ENCODE data around the gene TLK2.

The TLK2 gene

DNA sequence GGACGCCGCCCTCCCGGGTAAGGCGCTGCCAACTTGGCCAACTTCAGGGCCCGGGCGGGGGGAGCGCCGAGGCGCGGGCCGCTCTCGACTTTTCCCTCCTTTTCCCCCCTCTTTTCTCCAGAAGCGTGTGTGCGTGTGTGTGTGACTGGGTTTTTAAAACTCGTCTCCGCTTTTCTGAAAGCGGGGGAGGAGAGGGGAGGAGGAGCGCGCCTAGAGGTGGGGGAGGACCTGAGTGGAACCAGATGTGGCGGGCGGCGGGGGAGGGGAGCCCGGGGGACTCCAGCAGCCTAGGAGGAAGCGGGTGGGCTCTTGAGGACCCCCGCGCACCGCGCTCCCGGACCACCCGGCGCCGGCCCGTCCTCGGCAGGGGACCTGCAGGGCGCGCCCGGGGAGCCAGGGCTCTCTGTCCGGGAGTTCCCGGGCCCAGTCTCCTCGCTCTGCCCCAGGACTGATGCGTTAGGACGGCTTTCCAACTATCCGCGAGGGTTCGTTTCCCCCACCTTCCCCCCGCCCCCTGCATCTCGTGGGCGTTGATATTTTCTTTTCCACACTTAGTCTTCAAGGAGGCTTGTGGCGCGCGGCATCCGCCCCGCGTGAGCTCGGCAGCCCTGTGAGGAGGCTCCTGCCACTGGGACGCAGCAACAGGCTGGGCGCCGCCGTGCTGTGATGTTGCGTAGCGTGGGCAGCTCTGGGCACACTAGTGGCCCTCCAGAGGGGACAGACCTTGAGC, 149.4 kb downstream of the TLK2 start:
- Mint-ChIP-seq H3K27ac (peak overlapping the region; percentile 6), H3K4me1 (ENCODE audit: low read depth) (peaks cover 5% of the 10 kb centered on the region), H3K36me3 (ENCODE audit: low read depth) (no peaks in the 10 kb centered on the region), H3K9me3 (no peaks in the 10 kb centered on the region), H3K4me3 (peak overlapping the region; percentile 71), H3K27me3 (ENCODE audit: low read depth) (peaks cover 38% of the 10 kb centered on the region)
- DNase-seq (ENCODE audit: low spot score), result peak; percentile 27

GRCh38 chr17:62628831-62629555, 150.4 kb downstream of the TLK2 start:
- Mint-ChIP-seq H3K27me3 (ENCODE audit: low read depth) (peaks cover 38% of the 10 kb centered on the region), H3K27ac (no peak overlapping the region), H3K9me3 (no peaks in the 10 kb centered on the region), H3K4me3 (peak overlapping the region; percentile 71), H3K4me1 (ENCODE audit: low read depth) (peaks cover 5% of the 10 kb centered on the region), H3K36me3 (ENCODE audit: low read depth) (no peaks in the 10 kb centered on the region)
- DNase-seq (ENCODE audit: low spot score), result no peak

GRCh38 chr17:62629556-62630364, 151.1 kb downstream of the TLK2 start:
- no peaks in the 10 kb centered on the region for H3K9me3 Mint-ChIP-seq
- no peaks in the 10 kb centered on the region for H3K36me3 Mint-ChIP-seq (ENCODE audit: low read depth)
- H3K4me1 Mint-ChIP-seq (ENCODE audit: low read depth), result peaks cover 5% of the 10 kb centered on the region
- no peak for DNase-seq (ENCODE audit: low spot score)
- no peak overlapping the region for H3K27ac Mint-ChIP-seq
- peaks cover 38% of the 10 kb centered on the region for H3K27me3 Mint-ChIP-seq (ENCODE audit: low read depth)
- H3K4me3 Mint-ChIP-seq, result no peak overlapping the region

DNA sequence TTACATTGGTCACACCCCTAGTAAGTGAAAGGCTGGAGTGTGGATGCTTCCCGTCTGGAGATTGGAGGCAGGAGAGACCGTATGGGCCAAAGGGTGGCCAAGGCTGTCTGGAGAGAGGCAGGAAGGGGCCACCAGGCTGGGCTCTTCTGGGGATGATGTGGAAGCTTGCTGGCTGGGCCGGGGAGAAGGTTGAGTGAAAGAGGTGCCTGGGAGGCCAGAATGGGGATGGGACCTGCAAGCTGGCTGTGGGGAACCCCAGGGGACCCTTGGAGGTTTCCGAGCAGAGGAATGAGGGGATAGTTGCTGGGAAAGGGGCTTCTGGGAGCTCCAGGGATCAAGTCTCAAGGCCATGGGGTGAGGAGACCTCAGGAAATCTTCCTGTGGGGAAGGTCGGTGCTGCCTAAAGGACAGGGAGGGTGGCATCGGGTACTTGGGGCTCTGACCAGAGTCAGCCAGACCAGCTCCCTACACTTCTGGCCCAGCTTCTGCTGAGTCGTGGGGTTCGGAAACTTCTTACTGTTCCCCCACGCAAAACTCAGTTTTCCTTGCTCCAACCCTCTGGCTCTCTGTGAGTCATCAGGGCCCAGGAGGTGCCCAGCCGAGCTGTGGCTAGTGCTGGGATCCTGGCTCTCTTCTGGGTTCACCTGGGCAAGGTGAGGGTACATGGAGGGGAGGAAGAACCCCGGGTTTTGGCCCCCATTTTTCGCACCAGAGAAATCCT, 151.9 kb downstream of the TLK2 start:
- peaks cover 36% of the 10 kb centered on the region for H3K27me3 Mint-ChIP-seq (ENCODE audit: low read depth)
- H3K27ac Mint-ChIP-seq, result no peak overlapping the region
- H3K4me1 Mint-ChIP-seq (ENCODE audit: low read depth), result peaks cover 5% of the 10 kb centered on the region
- no peaks in the 10 kb centered on the region for H3K36me3 Mint-ChIP-seq (ENCODE audit: low read depth)
- DNase-seq (ENCODE audit: low spot score), result no peak
- no peaks in the 10 kb centered on the region for H3K9me3 Mint-ChIP-seq
- H3K4me3 Mint-ChIP-seq, result no peak overlapping the region

DNA sequence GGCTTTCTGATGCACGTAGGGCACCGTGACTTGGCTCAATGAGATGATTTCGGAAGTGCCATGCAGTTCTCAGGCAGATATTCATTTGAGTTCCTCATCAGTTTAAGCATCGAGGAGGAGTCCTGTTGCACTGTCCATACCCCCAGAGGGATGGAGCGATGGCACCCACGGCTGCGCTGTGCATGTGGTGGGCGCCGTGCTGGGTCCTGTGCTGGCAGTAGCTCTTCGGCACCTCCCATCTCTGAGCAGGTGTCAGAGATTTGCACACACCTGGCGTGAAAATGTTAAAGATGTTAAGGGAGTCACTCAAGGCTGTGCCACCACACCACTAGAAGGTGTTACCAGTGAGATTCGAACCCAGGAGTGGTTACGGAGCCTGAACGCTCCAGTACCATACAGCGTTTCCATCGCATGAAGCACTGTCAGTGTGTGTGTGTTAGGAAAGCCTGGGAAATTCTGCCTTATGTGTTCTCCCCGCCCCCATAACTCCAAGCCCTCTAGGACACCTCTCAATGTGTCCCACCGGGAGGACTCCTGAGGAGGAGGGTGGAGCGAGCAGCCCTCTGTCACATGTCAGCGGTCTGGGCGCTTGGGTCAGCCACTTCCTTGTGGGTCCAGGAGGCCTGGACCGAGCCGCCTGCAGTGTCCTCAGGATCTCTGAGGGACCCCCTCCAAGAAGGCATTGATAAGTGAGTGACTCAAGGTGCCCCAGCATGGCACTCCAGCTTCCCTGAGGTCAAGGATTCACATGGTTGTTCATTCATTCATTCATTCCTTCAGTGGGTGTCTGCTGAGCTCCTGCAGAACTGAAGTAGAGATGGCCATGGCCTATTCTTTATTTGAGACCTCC, 152.7 kb downstream of the TLK2 start:
- H3K27ac Mint-ChIP-seq, result no peak overlapping the region
- no peaks in the 10 kb centered on the region for H3K36me3 Mint-ChIP-seq (ENCODE audit: low read depth)
- H3K9me3 Mint-ChIP-seq, result no peaks in the 10 kb centered on the region
- no peak overlapping the region for H3K4me3 Mint-ChIP-seq
- peaks cover 30% of the 10 kb centered on the region for H3K27me3 Mint-ChIP-seq (ENCODE audit: low read depth)
- H3K4me1 Mint-ChIP-seq (ENCODE audit: low read depth), result peaks cover 5% of the 10 kb centered on the region
- DNase-seq (ENCODE audit: low spot score), result no peak

DNA sequence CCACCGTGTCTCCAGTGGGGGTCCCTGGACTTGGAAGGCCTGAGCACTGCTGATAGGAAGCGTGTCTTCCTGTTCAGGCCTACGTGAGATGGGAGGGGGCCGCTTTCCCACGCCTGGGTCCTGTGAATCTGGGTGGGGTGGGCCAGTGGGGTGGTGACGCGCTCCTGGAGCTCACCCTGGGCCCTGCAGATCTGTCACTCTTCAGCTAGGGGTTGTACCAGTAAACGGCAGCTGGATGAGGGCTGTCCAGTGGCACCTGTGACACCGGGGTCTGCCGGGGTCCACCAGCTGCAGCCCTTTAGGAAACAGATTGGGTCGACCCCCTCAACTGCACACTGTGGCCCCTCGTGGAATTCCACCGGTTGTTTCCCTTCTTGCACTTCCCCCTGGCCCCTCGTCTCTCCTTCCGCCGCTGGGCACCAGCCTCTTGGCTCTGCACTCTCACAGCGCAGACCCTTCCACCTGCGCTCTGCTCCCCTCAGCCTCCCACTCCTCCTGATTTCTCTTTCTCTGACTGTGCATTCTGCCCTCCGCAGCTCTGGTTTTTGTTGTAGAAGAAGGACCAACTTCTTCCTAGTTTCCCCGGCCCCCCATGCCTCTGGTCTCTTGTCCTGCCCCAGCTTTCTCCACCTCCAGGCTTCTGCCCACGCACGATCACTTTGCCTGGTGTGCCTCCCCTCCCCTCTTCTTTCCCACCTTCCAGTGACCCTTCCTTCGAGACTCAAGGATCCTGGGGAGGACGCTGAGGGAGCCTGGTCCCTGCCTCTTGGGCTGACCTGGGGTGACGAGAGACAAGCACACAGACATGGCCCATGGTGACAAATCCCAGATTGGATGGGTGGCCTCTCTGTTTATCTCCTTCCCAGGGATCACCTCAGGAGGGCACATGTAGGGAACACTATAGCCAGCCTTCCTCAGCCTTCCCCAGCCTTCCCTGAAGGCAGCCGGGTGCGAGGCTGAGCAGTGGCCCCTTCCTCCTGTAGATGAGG, 153.6 kb downstream of the TLK2 start:
- no peaks in the 10 kb centered on the region for H3K36me3 Mint-ChIP-seq (ENCODE audit: low read depth)
- no peaks in the 10 kb centered on the region for H3K9me3 Mint-ChIP-seq
- no peak overlapping the region for H3K4me3 Mint-ChIP-seq
- peaks cover 5% of the 10 kb centered on the region for H3K4me1 Mint-ChIP-seq (ENCODE audit: low read depth)
- no peak overlapping the region for H3K27ac Mint-ChIP-seq
- peaks cover 22% of the 10 kb centered on the region for H3K27me3 Mint-ChIP-seq (ENCODE audit: low read depth)
- DNase-seq (ENCODE audit: low spot score), result no peak

DNA sequence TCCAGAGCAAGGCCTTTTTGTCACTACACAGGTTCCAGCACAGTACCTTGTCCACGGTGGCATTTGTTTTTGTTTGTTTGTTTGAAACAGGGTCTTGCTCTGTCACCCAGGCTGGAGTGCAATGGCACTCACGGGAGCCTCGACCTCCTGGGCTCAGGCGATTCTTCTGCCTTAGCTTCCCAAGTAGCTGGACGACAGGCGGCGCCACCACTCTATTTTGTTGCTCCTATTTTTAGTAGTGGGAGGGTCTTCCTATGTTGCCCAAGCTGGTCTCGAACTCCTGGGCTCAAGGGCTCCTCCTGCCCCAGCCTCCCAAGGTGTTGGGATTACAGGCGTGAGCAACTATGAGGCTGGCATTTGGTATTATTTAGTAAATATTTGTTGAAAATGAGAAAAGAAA, 159.2 kb downstream of the TLK2 start:
- DNase-seq (ENCODE audit: low spot score), result no peak
- Mint-ChIP-seq H3K4me3 (no peak overlapping the region), H3K9me3 (no peaks in the 10 kb centered on the region), H3K27ac (no peak overlapping the region), H3K27me3 (ENCODE audit: low read depth) (peaks cover 20% of the 10 kb centered on the region), H3K36me3 (ENCODE audit: low read depth) (no peaks in the 10 kb centered on the region), H3K4me1 (ENCODE audit: low read depth) (no peaks in the 10 kb centered on the region)

- H3K27me3 Mint-ChIP-seq (ENCODE audit: low read depth), result peaks cover 31% of the 10 kb centered on the region
- no peak for DNase-seq (ENCODE audit: low spot score)
- no peak overlapping the region for H3K4me3 Mint-ChIP-seq
- no peak overlapping the region for H3K27ac Mint-ChIP-seq
- no peaks in the 10 kb centered on the region for H3K9me3 Mint-ChIP-seq
- H3K36me3 Mint-ChIP-seq (ENCODE audit: low read depth), result no peaks in the 10 kb centered on the region
- peaks cover 4% of the 10 kb centered on the region for H3K4me1 Mint-ChIP-seq (ENCODE audit: low read depth)
Measured at GRCh38 chr17:62641153-62641552, 162.5 kb downstream of the TLK2 start.

DNA sequence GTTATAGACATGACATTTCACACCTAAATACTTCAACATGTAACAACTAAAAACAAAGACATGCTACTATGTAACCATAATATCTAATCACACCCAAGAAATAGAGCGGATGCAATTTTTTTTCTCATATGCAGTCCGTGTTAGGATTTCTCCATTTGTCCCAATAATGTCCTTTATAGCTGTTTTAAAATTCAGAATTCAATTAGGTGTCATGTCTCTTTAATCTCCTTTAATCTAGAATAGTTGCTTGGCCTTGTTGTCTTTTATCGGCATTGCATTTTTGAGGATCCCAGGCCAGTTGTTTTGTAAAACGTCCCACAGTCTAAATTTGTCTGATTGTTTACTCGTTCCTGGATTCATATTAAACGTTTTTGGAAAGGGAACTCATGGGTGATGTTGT, 163.3 kb downstream of the TLK2 start:
- H3K9me3 Mint-ChIP-seq, result no peaks in the 10 kb centered on the region

GRCh38 chr17:62643496-62643895, 164.9 kb downstream of the TLK2 start:
- Mint-ChIP-seq H3K4me1 (ENCODE audit: low read depth) (peaks cover 4% of the 10 kb centered on the region), H3K36me3 (ENCODE audit: low read depth) (no peaks in the 10 kb centered on the region), H3K9me3 (no peaks in the 10 kb centered on the region), H3K4me3 (no peak overlapping the region), H3K27me3 (ENCODE audit: low read depth) (peaks cover 45% of the 10 kb centered on the region), H3K27ac (no peak overlapping the region)
- DNase-seq (ENCODE audit: low spot score), result no peak

More for the DNA sequence above, 163.3 kb downstream of the TLK2 start:
- Mint-ChIP-seq H3K4me1 (ENCODE audit: low read depth) (peaks cover 4% of the 10 kb centered on the region), H3K27me3 (ENCODE audit: low read depth) (peaks cover 38% of the 10 kb centered on the region), H3K4me3 (no peak overlapping the region), H3K36me3 (ENCODE audit: low read depth) (no peaks in the 10 kb centered on the region), H3K27ac (no peak overlapping the region)
- no peak for DNase-seq (ENCODE audit: low spot score)

- Mint-ChIP-seq H3K27ac (no peak overlapping the region), H3K4me3 (no peak overlapping the region)
Measured at GRCh38 chr17:62644487-62645173, 166.0 kb downstream of the TLK2 start.

More at GRCh38 chr17:62644487-62645173, 166.0 kb downstream of the TLK2 start:
- Mint-ChIP-seq H3K9me3 (no peaks in the 10 kb centered on the region), H3K36me3 (ENCODE audit: low read depth) (no peaks in the 10 kb centered on the region), H3K27me3 (ENCODE audit: low read depth) (peaks cover 53% of the 10 kb centered on the region), H3K4me1 (ENCODE audit: low read depth) (peaks cover 4% of the 10 kb centered on the region)
- no peak for DNase-seq (ENCODE audit: low spot score)
